Heart right ventricle (tissue), 16 donors: ENCODE results near the gene FAM83F. TPM values are rescaled to one million over a fixed set of nuclear protein-coding genes. Genes with fewer than 3 reads are reported as not detected.

Experiments used
- ATAC-seq, 8 donors: fragments of 200-7000 bp; cut with Tn5 transposase; one replicate each; pipeline ENCODE4 v1.9.1; 2020; ENCODE audit warnings: mild to moderate bottlenecking in 8 of 8, moderate library complexity in 8 of 8, moderate number of reproducible peaks in 1 of 8
- DNase-seq, 2 donors: peaks; one replicate each; pipeline ENCODE4 v3.0.0-alpha.2; 2020
- H3K27ac ChIP-seq, 10 donors: fragments of 200-600 bp; sonication (generic) in 2 of 10; one replicate each; pipeline versions ENCODE4 v1.5.0 to v1.8.0; 2020 to 2022; ENCODE audit warnings: mild to moderate bottlenecking in 3 of 10
- H3K27me3 ChIP-seq, 7 donors: fragments of 200-600 bp; one replicate each; pipeline ENCODE4 v1.8.0; 2021 to 2022; ENCODE audit warnings: mild to moderate bottlenecking in 2 of 7
- H3K36me3 ChIP-seq, 9 donors: fragments of 200-600 bp; sonication (generic) in 1 of 9; one replicate each; pipeline versions ENCODE4 v1.5.0 to v1.8.0; 2020 to 2022; ENCODE audit warnings: mild to moderate bottlenecking in 2 of 9
- H3K4me1 ChIP-seq, 9 donors: fragments of 200-600 bp; sonication (generic) in 1 of 9; one replicate each; pipeline versions ENCODE4 v1.5.0 to v1.8.0; 2020 to 2022; ENCODE audit warnings: mild to moderate bottlenecking in 4 of 9
- H3K4me3 ChIP-seq, 10 donors: fragments of 200-600 bp; sonication (generic) in 2 of 10; one replicate each; pipeline versions ENCODE4 v1.5.0 to v1.8.0; 2020 to 2022; ENCODE audit warnings: mild to moderate bottlenecking in 7 of 10, moderate library complexity in 2 of 10
- H3K9me3 ChIP-seq, 11 donors: fragments of 200-600 bp in 10 of 11; sonication (generic) in 2 of 11; one replicate each; pipeline versions ENCODE4 v1.5.0 to v1.8.0; 2013 to 2022; ENCODE audit warnings: mild to moderate bottlenecking in 2 of 11, control low read depth in 1 of 11, moderate library complexity in 1 of 11
- CTCF ChIP-seq, 9 donors: fragments of 200-600 bp; sonication (generic) in 2 of 9; IDR thresholded peaks; one replicate each; pipeline versions ENCODE4 v1.5.0 to v1.8.0; 2021 to 2022; ENCODE audit warnings: antibody characterized with exemption in 9 of 9, mild to moderate bottlenecking in 5 of 9, moderate library complexity in 1 of 9
- WGBS, 2 donors: extraction: QIAGEN DNeasy Blood & Tissue Kit; methylation state at CpG; one replicate each; pipeline ENCODE4 v1.1.7; 2013; ENCODE audit warnings: inconsistent platforms in 1 of 2; 5-methylcytosine and 5-hydroxymethylcytosine counted together
- intact Hi-C, 10 donors: fragments of 100-400 bp; cut with DNase I; formaldehyde crosslinking; loops; one replicate each; pipeline versions ENCODE4 v1.11.1 to v1.14.2; 2022
- polyA plus RNA-seq, 2 donors: library from polyadenylated mRNA; stranded (reverse); fragments of 200-250 nt; gene quantifications; one replicate each; pipeline ENCODE4 v1.2.3, GENCODE V29; 2013
- total RNA-seq, 10 donors: library from RNA; stranded (reverse); fragmentation: NEBNext Ultra II Directional in 3 of 10; extraction: Animal tissue kit (Norgen Biotek cat#: 25700) in 3 of 10; gene quantifications; one replicate each; pipeline versions ENCODE4 v1.2.1 to v1.2.4, GENCODE V29; 2021 to 2023
- donor health status: Arrhythmogenic right ventricular cardiomyopathy.
- donor health status: ischemic (EF 13 %, LVEDD 7.1; RV severe dilation, severe dysfunction).
- donor health status: healthy with polysubstance abuse.
- donor health status: DM: no; HTN: yes; CAD: no.
- donor health status: DM: no; HTN: no; CAD: no.
- donor health status: ischemic (EF 25% LVEDD 6.9; RV normal size, moderate dysfunction).
- donor health status: ischemic (EF 25% LVEDD 5.7; RV mildly dilated, moderate dysfunction).
- donor health status: healthy.
- donor health status: DM: yes; HTN: yes; CAD: no.
- donor health status: Ischemic cardiomyopathy.
- donor health status: ischemic (EF 35%, LVEDD 5.7; RV mildly dilated, moderate dysfunction).
- donor health status: nonischemic (EF 11% LVEDD 7.7; RV severe dilation, severe dysfunction).
- donor health status: DM: yes; HTN: yes; CAD: no.
- donor health status: PGD.
- donor health status: ischemic (EF 29% LVEDD 5.4; RV normal size, mild dysfunction).
- donor health status: nonischemic (EF 23%, LVEDD 6.1; RV moderate dilation, normal function).

The FAM83F gene
- total and polyA plus RNA-seq, 12 donors, result 1.1 to 9.7 (median 2.3) TPM

GRCh38 chr22:39960791-39961746 lies 33.7 kb upstream of the FAM83F start:
- intact Hi-C loops, result no loop called here
- H3K27me3 ChIP-seq, result peaks cover 0 to 25% (median 0%) of the 10 kb centered on the region in 7 donors
- DNase-seq (no peak), ATAC-seq (peak in 2 of 8 donors; percentile 38 to 57)
- TF ChIP-seq CTCF (IDR thresholded peaks at IDR 0.05), result no peak
- peaks cover 0 to 55% (median 0%) of the 10 kb centered on the region in 9 donors for H3K4me1 ChIP-seq
- peak overlapping the region in 1 of 10 donors; percentile 75 for H3K27ac ChIP-seq
- H3K4me3 ChIP-seq, result no peak overlapping the region
- H3K36me3 ChIP-seq, result no peaks in the 10 kb centered on the region
- no peaks in the 10 kb centered on the region for H3K9me3 ChIP-seq
- WGBS, 2 donors, result 78 to 83% methylated on average over 13 of the region's 13 CpGs

- intact Hi-C loops, result no loop called here
- peak overlapping the region in 1 of 10 donors; percentile 51 for H3K27ac ChIP-seq
- DNase-seq, result no peak
- no peak overlapping the region for H3K4me3 ChIP-seq
- H3K4me1 ChIP-seq, result peaks cover 0 to 51% (median 0%) of the 10 kb centered on the region in 9 donors
- WGBS, 2 donors, result 91 to 99% methylated on average over 9 of the region's 9 CpGs
- no peak for ATAC-seq
- H3K9me3 ChIP-seq, result no peaks in the 10 kb centered on the region
- no peaks in the 10 kb centered on the region for H3K36me3 ChIP-seq
- no peak for TF ChIP-seq CTCF (IDR thresholded peaks at IDR 0.05)
- H3K27me3 ChIP-seq, result peaks cover 0 to 25% (median 0%) of the 10 kb centered on the region in 7 donors
These were observed 32.7 kb upstream of the FAM83F start for GRCh38 chr22:39962071-39962470.

GRCh38 chr22:39965748-39966147 lies 29.0 kb upstream of the FAM83F start:
- no peak for TF ChIP-seq CTCF (IDR thresholded peaks at IDR 0.05)
- WGBS, 2 donors, result 63 to 65% methylated on average over 5 of the region's 5 CpGs
- Histone ChIP-seq H3K4me3 (no peak overlapping the region), H3K27me3 (peaks cover 0 to 6% (median 0%) of the 10 kb centered on the region in 7 donors), H3K4me1 (peaks cover 0 to 36% (median 7%) of the 10 kb centered on the region in 9 donors), H3K9me3 (no peaks in the 10 kb centered on the region), H3K36me3 (peaks cover 0 to 5% (median 0%) of the 10 kb centered on the region in 9 donors), H3K27ac (no peak overlapping the region)
- intact Hi-C loops, result no loop called here
- DNase-seq (no peak), ATAC-seq (no peak)

- WGBS, 2 donors, result 95 to 97% methylated on average over 2 of the region's 2 CpGs
- H3K4me3 ChIP-seq, result no peak overlapping the region
- intact Hi-C loops, result no loop called here
- no peaks in the 10 kb centered on the region for H3K9me3 ChIP-seq
- peaks cover 0 to 5% (median 0%) of the 10 kb centered on the region in 9 donors for H3K36me3 ChIP-seq
- TF ChIP-seq CTCF (IDR thresholded peaks at IDR 0.05), result no peak
- ATAC-seq (no peak), DNase-seq (no peak)
- H3K27ac ChIP-seq, result no peak overlapping the region
- peaks cover 0 to 29% (median 7%) of the 10 kb centered on the region in 9 donors for H3K4me1 ChIP-seq
- peaks cover 0 to 13% (median 0%) of the 10 kb centered on the region in 7 donors for H3K27me3 ChIP-seq
These were observed 28.3 kb upstream of the FAM83F start for GRCh38 chr22:39966470-39966869.
